ENCODE data around the gene SYT4. TPM values are rescaled to one million over a fixed set of nuclear protein-coding genes. Genes with fewer than 3 reads are reported as not detected.

Gene SYT4
- total and polyA plus RNA-seq, 2 of the 4 experiments (the other 2 are of a cell fraction): not detected

GRCh38 chr18:43303376-43303775, 26.1 kb upstream of the SYT4 start:
- Histone ChIP-seq H2AFZ (replicated peaks; ENCODE audit: low read length, poor library complexity) (no peak overlapping the region), H3K9me3 (ENCODE audit: control insufficient read depth, insufficient read depth, low read length) (peaks cover 2% of the 10 kb centered on the region), H4K91ac (ENCODE audit: insufficient read depth, low read depth, low read length) (no peak overlapping the region), H2AK5ac (ENCODE audit: low read depth, low read length) (no peak overlapping the region), H3K18ac (ENCODE audit: low read depth, low read length) (no peak overlapping the region), H4K20me1 (ENCODE audit: insufficient read depth, low read length) (no peaks in the 10 kb centered on the region), H3K36me3 (ENCODE audit: control insufficient read depth, insufficient read depth, low read length) (no peaks in the 10 kb centered on the region), H3K9ac (ENCODE audit: low read depth, low read length) (no peak overlapping the region), H4K5ac (ENCODE audit: low read depth, low read length) (no peak overlapping the region), H3K79me1 (ENCODE audit: low read depth in 1 of 2, low read length in 2 of 2) (no peaks in the 10 kb centered on the region), H3K27me3 (ENCODE audit: control insufficient read depth, insufficient read depth, low read length) (no peaks in the 10 kb centered on the region), H2BK20ac (ENCODE audit: low read depth, low read length) (no peak overlapping the region), H2AK9ac (replicated peaks; ENCODE audit: low read depth, low read length, poor library complexity) (no peak overlapping the region), H2BK120ac (ENCODE audit: low read depth, low read length) (no peak overlapping the region), H2BK15ac (ENCODE audit: low read depth, low read length) (no peak overlapping the region), H2BK5ac (ENCODE audit: low read depth, low read length, poor library complexity, severe bottlenecking) (no peak overlapping the region), H3K23ac (ENCODE audit: low read depth, low read length) (no peak overlapping the region), H3K9me1 (ENCODE audit: insufficient read depth, low read length) (no peaks in the 10 kb centered on the region), H4K8ac (ENCODE audit: low read depth in 2 of 2, low read length in 2 of 2) (no peak overlapping the region), H3K4me1 (ENCODE audit: control insufficient read depth, insufficient read depth, low read length) (no peaks in the 10 kb centered on the region), H3K27ac (ENCODE audit: insufficient read depth, low read length) (no peak overlapping the region), H3K56ac (ENCODE audit: extremely low read depth, insufficient read depth, low read length) (no peak overlapping the region), H3K4ac (ENCODE audit: low read depth, low read length) (no peak overlapping the region), H3K14ac (replicated peaks; ENCODE audit: low read depth, low read length) (no peak overlapping the region), H3K4me3 (ENCODE audit: insufficient read depth, low read depth, low read length) (no peak overlapping the region), H3K4me2 (ENCODE audit: low read depth, low read length) (no peak overlapping the region)
- DNase-seq (no peak), ATAC-seq (ENCODE audit: low read depth) (no peak)
- BruUV-seq (replicated peaks): no TSS peak
- no CpG with 5 or more reads among the region's 2 CpGs for WGBS, 2 experiments (ENCODE audit: extremely low coverage in 2 of 2, insufficient read length in 1 of 2)
- intact Hi-C loops (cut with micrococcal nuclease): no loop called here
- TF ChIP-seq RFX5 (IDR thresholded peaks at IDR 0.05; ENCODE audit: low read depth, low read length): no peak
- TF ChIP-seq POLR2A (IDR thresholded peaks at IDR 0.05; ENCODE audit: low read depth, low read length): no peak
- no peak for TF ChIP-seq FOS (IDR thresholded peaks at IDR 0.05; ENCODE audit: low read depth, low read length)
- TF ChIP-seq MAZ (IDR thresholded peaks at IDR 0.05; ENCODE audit: borderline replicate concordance, low read depth, low read length): no peak
- TF ChIP-seq CTCF (conservative IDR thresholded peaks at IDR 0.05; ENCODE audit: low read depth, low read length): no peak
- no peak for TF ChIP-seq CEBPB (IDR thresholded peaks at IDR 0.05; ENCODE audit: low read depth, low read length)
- no peak for TF ChIP-seq USF2 (IDR thresholded peaks at IDR 0.05; ENCODE audit: low read depth, low read length)
- no peak for TF ChIP-seq NFE2L2 (IDR thresholded peaks at IDR 0.05; ENCODE audit: low read depth, low read length)
- no peak for TF ChIP-seq SMC3 (IDR thresholded peaks at IDR 0.05; ENCODE audit: low read depth, low read length)
- no peak for TF ChIP-seq ELK1 (IDR thresholded peaks at IDR 0.05; ENCODE audit: borderline replicate concordance, low read depth, low read length)
- no peak for TF ChIP-seq MAFK (IDR thresholded peaks at IDR 0.05; ENCODE audit: low read depth, low read length)
- TF ChIP-seq MXI1 (IDR thresholded peaks at IDR 0.05; ENCODE audit: borderline replicate concordance, low read depth, low read length): no peak
- no peak for TF ChIP-seq RCOR1 (IDR thresholded peaks at IDR 0.05; ENCODE audit: insufficient replicate concordance, low read length)
- TF ChIP-seq CHD1 (IDR thresholded peaks at IDR 0.05; ENCODE audit: low read depth, low read length): no peak
- TF ChIP-seq BHLHE40 (IDR thresholded peaks at IDR 0.05; ENCODE audit: low read depth, low read length): no peak
- TF ChIP-seq RAD21 (IDR thresholded peaks at IDR 0.05; ENCODE audit: low read length): no peak
- dilution Hi-C loops (cut with HindIII; ENCODE audit: low sequenced_read_pairs, unreplicated experiment): no loop called here
- ChIA-PET CTCF (no interaction called here), POLR2A (ENCODE audit: unreplicated experiment) (no interaction called here)
- in situ Hi-C loops (cut with MboI; ENCODE audit: low sequenced_read_pairs): no loop called here
